HCT116 (cell line): ENCODE data around the gene CPA5. TPM values are rescaled to one million over a fixed set of nuclear protein-coding genes. Genes with fewer than 3 reads are reported as not detected.

Experiments used
- ATAC-seq: fragments of 200-7000 bp; cut with Tn5 transposase; 2 replicates; pipeline ENCODE4 v1.9.1; 2020; ENCODE audit warnings: mild to moderate bottlenecking, moderate library complexity
- BruUV-seq: library from RNA; stranded (reverse); fragments of 400-500 nt; replicated peaks from 2 replicates; lab custom pipeline; 2021; lab: Mats Ljungman, UMichigan
- CTCF ChIA-PET: fragments of 300-600 bp; sonication (Branson Sonifier 250); formaldehyde crosslinking; loops from one replicate; lab custom pipeline; 2021; ENCODE audit warnings: antibody characterized with exemption; lab: Charles Lee
- POLR2A ChIA-PET: fragments of 300-600, 350-600 bp; sonication (Branson Sonifier 250); formaldehyde crosslinking; loops from one replicate; lab custom pipeline; 2021; ENCODE audit warnings: antibody characterized with exemption; lab: Charles Lee
- RAD21 ChIA-PET, 2 experiments: fragments of 300-600 bp; sonication (Branson Sonifier 250); formaldehyde crosslinking; loops; one replicate each; lab custom pipeline; 2023; ENCODE audit warnings: low total read pairs in 2 of 2; ENCODE audit not compliant: uncharacterized antibody in 2 of 2, unreplicated experiment in 2 of 2, low non-redundant PET in 1 of 2; lab: Charles Lee
- DNase-seq: peaks from one replicate; pipeline ENCODE4 v3.0.0-alpha.2; 2010; ENCODE audit warnings: low read depth, low spot score
- H2AFZ ChIP-seq: fragments of 200-600 bp; shearing (Covaris generic), sonication (generic); 2 replicates; pipeline ENCODE4 v1.6.1; 2017; ENCODE audit warnings: low read depth, mixed run types, mixed read lengths, antibody characterized with exemption, low read length; ENCODE audit not compliant: poor library complexity, severe bottlenecking
- H3K27ac ChIP-seq: 2 replicates; pipeline ENCODE4 v1.5.1; 2012; ENCODE audit warnings: low read depth, low read length
- H3K27me3 ChIP-seq: fragments of 200-600 bp; sonication (generic); 2 replicates; pipeline ENCODE4 v1.6.1; 2016; ENCODE audit warnings: mixed run types, low read length, mixed read lengths; ENCODE audit not compliant: insufficient read depth
- H3K36me3 ChIP-seq, 2 experiments: fragments of 200-500 bp in 1 of 2; fragments of 200-600 bp in 1 of 2; sonication (Bioruptor generic) in 1 of 2; sonication (generic) in 1 of 2; 2 replicates each; pipeline versions ENCODE4 v1.5.1 to v1.6.1; 2014 to 2016; ENCODE audit warnings: low read length in 2 of 2, inconsistent platforms in 1 of 2, mixed read lengths in 1 of 2, mixed run types in 1 of 2; ENCODE audit not compliant: insufficient read depth in 2 of 2, control insufficient read depth in 1 of 2
- H3K4me1 ChIP-seq, 2 experiments: fragments of 200-600 bp in 1 of 2; sonication (generic) in 1 of 2; 2 replicates each; pipeline versions ENCODE4 v1.5.1 to v1.6.1; 2012 to 2017; ENCODE audit warnings: low read length in 2 of 2, inconsistent platforms in 1 of 2, mild to moderate bottlenecking in 1 of 2, mixed read lengths in 1 of 2, mixed run types in 1 of 2, moderate library complexity in 1 of 2; ENCODE audit not compliant: insufficient read depth in 2 of 2, control insufficient read depth in 1 of 2
- H3K4me2 ChIP-seq: fragments of 200-600 bp; sonication (generic); 2 replicates; pipeline ENCODE4 v1.6.1; 2017; ENCODE audit warnings: mixed run types, low read length, mixed read lengths
- H3K4me3 ChIP-seq, 2 experiments: fragments of 200-600 bp in 1 of 2; sonication (generic) in 1 of 2; replicated peaks in 1 of 2; 2 replicates each; pipeline ENCODE4 v1.5.1; 2011 to 2016; ENCODE audit warnings: low read length in 2 of 2, control low read depth in 1 of 2, low read depth in 1 of 2, mild to moderate bottlenecking in 1 of 2, mixed read lengths in 1 of 2, mixed run types in 1 of 2
- H3K79me2 ChIP-seq: fragments of 200-600 bp; sonication (generic); 2 replicates; pipeline ENCODE4 v1.6.1; 2017; ENCODE audit warnings: mild to moderate bottlenecking, mixed run types, low read length, moderate library complexity, mixed read lengths; ENCODE audit not compliant: insufficient read depth
- H3K9ac ChIP-seq: fragments of 200-600 bp; sonication (generic); 2 replicates; pipeline ENCODE4 v1.6.1; 2016; ENCODE audit warnings: low read length, mixed read lengths
- H3K9me2 ChIP-seq: fragments of 200-600 bp; sonication (generic), shearing (Covaris generic); 2 replicates; pipeline ENCODE4 v1.6.1; 2017; ENCODE audit warnings: mixed run types, mild to moderate bottlenecking, moderate library complexity; ENCODE audit not compliant: insufficient read depth
- H3K9me3 ChIP-seq, 2 experiments: fragments of 200-500 bp in 1 of 2; fragments of 200-600 bp in 1 of 2; sonication (Bioruptor generic) in 1 of 2; sonication (generic) in 1 of 2; 2 replicates each; pipeline ENCODE4 v1.6.1; 2014 to 2017; ENCODE audit warnings: low read length in 2 of 2, mixed read lengths in 2 of 2, inconsistent platforms in 1 of 2, low read depth in 1 of 2, mild to moderate bottlenecking in 1 of 2, mixed run types in 1 of 2, moderate library complexity in 1 of 2; ENCODE audit not compliant: control insufficient read depth in 1 of 2, insufficient read depth in 1 of 2
- H4K20me1 ChIP-seq: fragments of 200-600 bp; sonication (generic), shearing (Covaris generic); 2 replicates; pipeline ENCODE4 v1.6.1; 2017; ENCODE audit warnings: mixed run types, mild to moderate bottlenecking, moderate library complexity; ENCODE audit not compliant: insufficient read depth
- CBX3 ChIP-seq: IDR thresholded peaks from 2 replicates; pipeline ENCODE4 v1.6.1; 2012; ENCODE audit warnings: low read depth
- CEBPB ChIP-seq: IDR thresholded peaks from 2 replicates; pipeline ENCODE4 v1.6.1; 2012; ENCODE audit warnings: low read depth
- ELF1 ChIP-seq: IDR thresholded peaks from 2 replicates; pipeline ENCODE4 v1.6.1; 2012; ENCODE audit warnings: low read depth, borderline replicate concordance
- EZH2 ChIP-seq: fragments of 200-600 bp; sonication (generic); IDR thresholded peaks from 2 replicates; pipeline ENCODE4 v1.6.1; 2017; ENCODE audit warnings: antibody characterized with exemption, mixed run types
- FOSL1 ChIP-seq: IDR thresholded peaks from 2 replicates; pipeline ENCODE4 v1.6.1; 2012; ENCODE audit warnings: low read depth
- JUND ChIP-seq: IDR thresholded peaks from 2 replicates; pipeline ENCODE4 v1.6.1; 2012
- SIN3A ChIP-seq: IDR thresholded peaks from 2 replicates; pipeline ENCODE4 v1.6.1; 2012; ENCODE audit warnings: low read depth
- SP1 ChIP-seq: IDR thresholded peaks from 2 replicates; pipeline ENCODE4 v1.6.1; 2012; ENCODE audit warnings: low read depth
- SRF ChIP-seq: IDR thresholded peaks from 2 replicates; pipeline ENCODE4 v1.6.1; 2012; ENCODE audit warnings: low read depth
- ZFX ChIP-seq: fragments of 450-650 bp; IDR thresholded peaks from 2 replicates; pipeline ENCODE4 v1.6.1; 2017
- ZNF274 ChIP-seq: fragments of 200-500 bp; sonication (Bioruptor generic); IDR thresholded peaks from 2 replicates; pipeline ENCODE4 v1.6.1; 2014; ENCODE audit warnings: mild to moderate bottlenecking, low read depth, low read length, inconsistent platforms
- intact Hi-C: fragments of 100-400 bp; cut with micrococcal nuclease; formaldehyde crosslinking; loops from 2 replicates; pipeline ENCODE4 v1.10.0; 2022
- total RNA-seq: library from RNA; stranded (reverse); gene quantifications from one replicate; pipeline ENCODE4 v1.2.1, GENCODE V29; 2021; ENCODE audit not compliant: unreplicated experiment
- TF ChIP-seq, protein P1 (sequence below): IDR thresholded peaks from 2 replicates; pipeline ENCODE4 v1.6.1; 2012
- TF ChIP-seq, protein P2 (sequence below), 3 experiments: fragments of 200-600 bp in 1 of 3; sonication (generic) in 1 of 3; IDR thresholded peaks in 2 of 3; conservative IDR thresholded peaks in 1 of 3; 2 replicates each; pipeline ENCODE4 v1.5.1; 2012 to 2017; ENCODE audit warnings: low read depth in 2 of 3, low read length in 2 of 3, antibody characterized with exemption in 1 of 3, borderline replicate concordance in 1 of 3, control low read depth in 1 of 3, mild to moderate bottlenecking in 1 of 3, mixed read lengths in 1 of 3, mixed run types in 1 of 3, moderate library complexity in 1 of 3; ENCODE audit not compliant: insufficient read depth in 1 of 3
- TF ChIP-seq, protein P3 (sequence below): IDR thresholded peaks from 2 replicates; pipeline ENCODE4 v1.6.1; 2012; ENCODE audit warnings: low read depth

Gene CPA5
- total RNA-seq, 1 experiment from 2014 or later = not detected

DNA sequence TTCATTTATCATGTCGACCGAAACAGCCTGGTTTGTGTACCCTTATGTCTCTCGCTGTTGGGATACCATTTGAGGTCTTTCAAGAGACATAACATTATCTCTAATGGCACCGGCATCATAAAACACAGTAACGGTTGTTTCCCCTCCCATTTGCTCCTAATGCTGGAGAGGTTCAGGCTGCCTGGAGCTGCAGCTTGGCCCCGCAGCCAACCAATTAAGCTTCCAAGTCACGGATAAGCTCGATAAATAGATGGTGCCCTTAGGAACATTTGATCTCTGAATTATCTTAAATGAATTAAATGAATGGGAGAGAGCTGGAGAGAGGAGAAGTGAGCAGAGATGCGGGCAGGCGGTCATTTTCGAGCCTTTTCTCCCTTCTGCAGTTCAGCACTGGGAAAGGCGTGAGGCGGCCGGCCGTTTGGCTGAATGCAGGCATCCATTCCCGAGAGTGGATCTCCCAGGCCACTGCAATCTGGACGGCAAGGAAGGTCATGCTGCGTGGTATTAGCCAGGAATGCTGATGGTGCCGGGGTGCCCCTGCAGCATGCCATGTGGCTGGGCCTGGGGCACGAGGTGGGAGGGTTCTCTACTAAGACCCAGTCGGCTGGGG is 39.1 kb upstream of the CPA5 start:
- no peak for ATAC-seq
- BruUV-seq = no TSS peak
- Histone ChIP-seq H3K36me3 (peaks cover 0 to 33% of the 10 kb centered on the region in 2 experiments; a peak in 1 of 4 replicates), H3K4me1 (no peaks in the 10 kb centered on the region), H3K4me2 (no peak overlapping the region), H3K4me3 (no peak overlapping the region), H4K20me1 (no peaks in the 10 kb centered on the region), H3K9me2 (no peaks in the 10 kb centered on the region), H3K27ac (no peak overlapping the region), H3K9ac (no peak overlapping the region), H3K79me2 (no peaks in the 10 kb centered on the region), H3K9me3 (no peaks in the 10 kb centered on the region), H2AFZ (no peak overlapping the region), H3K27me3 (no peaks in the 10 kb centered on the region)
- no peak for DNase-seq
- ChIA-PET RAD21 (no interaction called here), POLR2A (interaction anchor here (1.9 kb wide), 1 partner anchor 12 kb away, joined by 5 read pairs; the partner anchor contains the start of gene CPA4), CTCF (no interaction called here)
- no peak for TF ChIP-seq SRF
- TF ChIP-seq, protein P1, sequence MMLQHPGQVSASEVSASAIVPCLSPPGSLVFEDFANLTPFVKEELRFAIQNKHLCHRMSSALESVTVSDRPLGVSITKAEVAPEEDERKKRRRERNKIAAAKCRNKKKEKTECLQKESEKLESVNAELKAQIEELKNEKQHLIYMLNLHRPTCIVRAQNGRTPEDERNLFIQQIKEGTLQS = no peak
- TF ChIP-seq ELF1 = no peak
- no peak for TF ChIP-seq CBX3
- intact Hi-C loops = no loop called here

DNA sequence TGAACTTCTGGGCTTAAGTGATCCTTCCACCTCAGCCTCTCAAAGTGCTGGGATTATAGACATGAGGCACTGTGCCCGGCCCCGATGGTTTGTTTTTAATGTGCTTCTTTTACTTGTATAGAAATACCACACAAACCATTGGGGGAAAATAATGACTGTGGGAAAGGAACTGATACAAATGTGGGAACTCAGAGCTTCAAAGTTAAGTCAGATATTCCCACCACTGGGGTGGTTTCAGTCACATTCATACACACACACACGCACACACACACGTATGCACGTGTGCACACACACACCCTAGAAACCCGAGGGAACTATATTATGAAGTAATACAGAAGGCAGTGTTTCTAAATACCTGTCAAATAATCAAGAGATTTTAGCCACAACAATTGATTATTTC is 34.6 kb upstream of the CPA5 start:
- POLR2A ChIA-PET = interaction anchor here (0.5 kb wide), 1 partner anchor 450 kb away, joined by 3 read pairs; no protein-coding TSS in a partner anchor
- H4K20me1 ChIP-seq = no peaks in the 10 kb centered on the region
- no TSS peak for BruUV-seq
- H3K9ac ChIP-seq = no peak overlapping the region
- RAD21 ChIA-PET = no interaction called here
- H3K79me2 ChIP-seq = no peaks in the 10 kb centered on the region
- H3K27ac ChIP-seq = no peak overlapping the region
- intact Hi-C loops = no loop called here
- H3K4me3 ChIP-seq = no peak overlapping the region
- H3K9me3 ChIP-seq = no peaks in the 10 kb centered on the region
- DNase-seq (no peak), ATAC-seq (no peak)
- H2AFZ ChIP-seq = no peak overlapping the region
- CTCF ChIA-PET = no interaction called here
- H3K36me3 ChIP-seq = peaks cover 0 to 41% of the 10 kb centered on the region in 2 experiments; a peak in 1 of 4 replicates
- no peaks in the 10 kb centered on the region for H3K4me1 ChIP-seq
- no peak overlapping the region for H3K4me2 ChIP-seq
- H3K9me2 ChIP-seq = no peaks in the 10 kb centered on the region
- H3K27me3 ChIP-seq = no peaks in the 10 kb centered on the region
- TF ChIP-seq FOSL1 = no peak
- no peak for TF ChIP-seq CBX3
- no peak for TF ChIP-seq CEBPB
- no peak for TF ChIP-seq ZNF274
- TF ChIP-seq, protein P2, sequence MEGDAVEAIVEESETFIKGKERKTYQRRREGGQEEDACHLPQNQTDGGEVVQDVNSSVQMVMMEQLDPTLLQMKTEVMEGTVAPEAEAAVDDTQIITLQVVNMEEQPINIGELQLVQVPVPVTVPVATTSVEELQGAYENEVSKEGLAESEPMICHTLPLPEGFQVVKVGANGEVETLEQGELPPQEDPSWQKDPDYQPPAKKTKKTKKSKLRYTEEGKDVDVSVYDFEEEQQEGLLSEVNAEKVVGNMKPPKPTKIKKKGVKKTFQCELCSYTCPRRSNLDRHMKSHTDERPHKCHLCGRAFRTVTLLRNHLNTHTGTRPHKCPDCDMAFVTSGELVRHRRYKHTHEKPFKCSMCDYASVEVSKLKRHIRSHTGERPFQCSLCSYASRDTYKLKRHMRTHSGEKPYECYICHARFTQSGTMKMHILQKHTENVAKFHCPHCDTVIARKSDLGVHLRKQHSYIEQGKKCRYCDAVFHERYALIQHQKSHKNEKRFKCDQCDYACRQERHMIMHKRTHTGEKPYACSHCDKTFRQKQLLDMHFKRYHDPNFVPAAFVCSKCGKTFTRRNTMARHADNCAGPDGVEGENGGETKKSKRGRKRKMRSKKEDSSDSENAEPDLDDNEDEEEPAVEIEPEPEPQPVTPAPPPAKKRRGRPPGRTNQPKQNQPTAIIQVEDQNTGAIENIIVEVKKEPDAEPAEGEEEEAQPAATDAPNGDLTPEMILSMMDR (IDR thresholded peaks at IDR 0.05 in 2 of 3, conservative IDR thresholded peaks at IDR 0.05 in 1 of 3; ENCODE audit: borderline replicate concordance in 1 of 3, insufficient read depth in 1 of 3, low read depth in 2 of 3, low read length in 2 of 3) = no peak
- no peak for TF ChIP-seq ELF1
- TF ChIP-seq, protein P3, sequence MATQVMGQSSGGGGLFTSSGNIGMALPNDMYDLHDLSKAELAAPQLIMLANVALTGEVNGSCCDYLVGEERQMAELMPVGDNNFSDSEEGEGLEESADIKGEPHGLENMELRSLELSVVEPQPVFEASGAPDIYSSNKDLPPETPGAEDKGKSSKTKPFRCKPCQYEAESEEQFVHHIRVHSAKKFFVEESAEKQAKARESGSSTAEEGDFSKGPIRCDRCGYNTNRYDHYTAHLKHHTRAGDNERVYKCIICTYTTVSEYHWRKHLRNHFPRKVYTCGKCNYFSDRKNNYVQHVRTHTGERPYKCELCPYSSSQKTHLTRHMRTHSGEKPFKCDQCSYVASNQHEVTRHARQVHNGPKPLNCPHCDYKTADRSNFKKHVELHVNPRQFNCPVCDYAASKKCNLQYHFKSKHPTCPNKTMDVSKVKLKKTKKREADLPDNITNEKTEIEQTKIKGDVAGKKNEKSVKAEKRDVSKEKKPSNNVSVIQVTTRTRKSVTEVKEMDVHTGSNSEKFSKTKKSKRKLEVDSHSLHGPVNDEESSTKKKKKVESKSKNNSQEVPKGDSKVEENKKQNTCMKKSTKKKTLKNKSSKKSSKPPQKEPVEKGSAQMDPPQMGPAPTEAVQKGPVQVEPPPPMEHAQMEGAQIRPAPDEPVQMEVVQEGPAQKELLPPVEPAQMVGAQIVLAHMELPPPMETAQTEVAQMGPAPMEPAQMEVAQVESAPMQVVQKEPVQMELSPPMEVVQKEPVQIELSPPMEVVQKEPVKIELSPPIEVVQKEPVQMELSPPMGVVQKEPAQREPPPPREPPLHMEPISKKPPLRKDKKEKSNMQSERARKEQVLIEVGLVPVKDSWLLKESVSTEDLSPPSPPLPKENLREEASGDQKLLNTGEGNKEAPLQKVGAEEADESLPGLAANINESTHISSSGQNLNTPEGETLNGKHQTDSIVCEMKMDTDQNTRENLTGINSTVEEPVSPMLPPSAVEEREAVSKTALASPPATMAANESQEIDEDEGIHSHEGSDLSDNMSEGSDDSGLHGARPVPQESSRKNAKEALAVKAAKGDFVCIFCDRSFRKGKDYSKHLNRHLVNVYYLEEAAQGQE = no peak
- no peak for TF ChIP-seq EZH2
- TF ChIP-seq ZFX = no peak
- TF ChIP-seq, protein P1 = no peak
- TF ChIP-seq SIN3A = no peak
- TF ChIP-seq SP1 = no peak
- TF ChIP-seq JUND = no peak
